A549 (cell line): ENCODE results near the gene AURKA. TPM values are rescaled to one million over a fixed set of nuclear protein-coding genes. Genes with fewer than 3 reads are reported as not detected.

ENCODE experiments used
- ATAC-seq, 2 experiments: fragments of 200-7000 bp in 1 of 2; fragments of >200 bp in 1 of 2; cut with Nextera tagmentation in 1 of 2; cut with Tn5 transposase in 1 of 2; 3 replicates each; pipeline versions ENCODE4 v1.8.0 to v1.9.1; 2018 to 2020; ENCODE audit warnings: mild to moderate bottlenecking in 1 of 2, moderate library complexity in 1 of 2
- CTCF ChIA-PET: fragments of 300-600 bp; sonication (Branson Sonifier 250); formaldehyde crosslinking; extraction: SDS; loops from one replicate; lab custom pipeline; 2021; ENCODE audit warnings: antibody characterized with exemption, inconsistent platforms; lab: Yijun Ruan, JAX
- POLR2A ChIA-PET: fragments of 350-600 bp; formaldehyde crosslinking; extraction: SDS; loops from one replicate; lab custom pipeline; 2021; ENCODE audit warnings: antibody characterized with exemption, inconsistent platforms; lab: Yijun Ruan, JAX
- DNase-seq, 2 experiments: peaks; one replicate each; pipeline versions ENCODE4 v3.0.0 to v3.0.0-alpha.2; 2011 to 2016; ENCODE audit warnings: low read depth in 1 of 2, low spot score in 1 of 2
- FAIRE-seq: peaks from 2 replicates; lab custom pipeline; 2011; peaks lifted over from hg19 to GRCh38; lab: Jason Lieb, UNC
- H3K27ac ChIP-seq, 2 experiments: fragments of >200 bp; sonication (Bioruptor Twin); formaldehyde crosslinking; 3 replicates each; pipeline ENCODE4 v1.5.1; 2016 to 2017
- H3K4me1 ChIP-seq: fragments of >200 bp; sonication (Bioruptor Twin); formaldehyde crosslinking; 3 replicates; pipeline ENCODE4 v1.6.1; 2016
- H3K4me2 ChIP-seq: fragments of >200 bp; sonication (Bioruptor Twin); formaldehyde crosslinking; 3 replicates; pipeline ENCODE4 v1.6.1; 2016
- H3K4me3 ChIP-seq: fragments of >200 bp; sonication (Bioruptor Twin); formaldehyde crosslinking; 3 replicates; pipeline ENCODE4 v1.5.1; 2016
- H3K9me3 ChIP-seq: fragments of >200 bp; sonication (Bioruptor Twin); formaldehyde crosslinking; 3 replicates; pipeline ENCODE4 v1.6.1; 2016
- ATOH8 ChIP-seq: fragments of 250-450 bp; sonication (Bioruptor Pico); IDR thresholded peaks from 2 replicates; pipeline ENCODE4 v1.5.0; 2020; ENCODE audit warnings: low read depth, mild to moderate bottlenecking, moderate library complexity
- BHLHE40 ChIP-seq: IDR thresholded peaks from 2 replicates; pipeline ENCODE4 v1.6.1; 2012; ENCODE audit warnings: low read depth, low read length, inconsistent platforms
- CBX8 ChIP-seq: fragments of 200-600 bp; sonication (generic); IDR thresholded peaks from 2 replicates; pipeline ENCODE4 v1.6.1; 2016
- CHD2 ChIP-seq: fragments of 150-350 bp; IDR thresholded peaks from 2 replicates; pipeline ENCODE4 v1.6.1; 2014; ENCODE audit warnings: low read length; ENCODE audit not compliant: partially characterized antibody
- CHD4 ChIP-seq: fragments of 200-600 bp; sonication (generic); IDR thresholded peaks from 2 replicates; pipeline ENCODE4 v1.6.1; 2016; ENCODE audit warnings: antibody characterized with exemption, mild to moderate bottlenecking, borderline replicate concordance
- EHF ChIP-seq: fragments of 250-450 bp; sonication (Bioruptor Pico); IDR thresholded peaks from 2 replicates; pipeline ENCODE4 v1.5.0; 2020; ENCODE audit warnings: mild to moderate bottlenecking
- EHMT2 ChIP-seq: fragments of 200-600 bp; sonication (generic); IDR thresholded peaks from 2 replicates; pipeline ENCODE4 v1.6.1; 2016; ENCODE audit warnings: antibody characterized with exemption, low read depth, mild to moderate bottlenecking, moderate library complexity
- EP300 ChIP-seq, 2 experiments: fragments of >200 bp; sonication (Bioruptor Twin); formaldehyde crosslinking; IDR thresholded peaks; 2 replicates in 1 of 2; 3 replicates in 1 of 2; pipeline ENCODE4 v1.6.1; 2016 to 2017
- ESRRA ChIP-seq: fragments of 150-350 bp; IDR thresholded peaks from 2 replicates; pipeline ENCODE4 v1.6.1; 2014; ENCODE audit warnings: mild to moderate bottlenecking, low read length, borderline replicate concordance
- HES2 ChIP-seq: fragments of >200 bp; sonication (Bioruptor Twin); formaldehyde crosslinking; IDR thresholded peaks from 2 replicates; pipeline ENCODE4 v1.6.1; 2016
- HOXA7 ChIP-seq: fragments of 250-450 bp; sonication (Bioruptor Pico); IDR thresholded peaks from 2 replicates; pipeline ENCODE4 v1.5.0; 2020; ENCODE audit warnings: mild to moderate bottlenecking, moderate library complexity
- JUN ChIP-seq, 2 experiments: fragments of >200 bp; sonication (Bioruptor Twin); formaldehyde crosslinking; IDR thresholded peaks; 2 replicates in 1 of 2; 3 replicates in 1 of 2; pipeline ENCODE4 v1.6.1; 2016 to 2017
- JUNB ChIP-seq: fragments of >200 bp; sonication (Bioruptor Twin); formaldehyde crosslinking; IDR thresholded peaks from 2 replicates; pipeline ENCODE4 v1.6.1; 2016
- KDM1A ChIP-seq: fragments of 200-600 bp; sonication (generic); IDR thresholded peaks from 2 replicates; pipeline ENCODE4 v1.6.1; 2016; ENCODE audit warnings: low read depth, mild to moderate bottlenecking
- KDM5A ChIP-seq: fragments of 200-600 bp; sonication (generic); IDR thresholded peaks from 2 replicates; pipeline ENCODE4 v1.6.1; 2016; ENCODE audit warnings: antibody characterized with exemption, mild to moderate bottlenecking
- MAZ ChIP-seq: fragments of 150-350 bp; IDR thresholded peaks from 2 replicates; pipeline ENCODE4 v1.6.1; 2014; ENCODE audit warnings: antibody characterized with exemption, low read depth, low read length, borderline replicate concordance
- MYC ChIP-seq: IDR thresholded peaks from 2 replicates; pipeline ENCODE4 v1.6.1; 2012; ENCODE audit warnings: mild to moderate bottlenecking, inconsistent platforms, low read length, improper control_type of control experiment, borderline replicate concordance
- NPAS2 ChIP-seq: fragments of 250-450 bp; sonication (Bioruptor Pico); IDR thresholded peaks from 2 replicates; pipeline ENCODE4 v1.8.0; 2022; ENCODE audit warnings: mild to moderate bottlenecking, moderate library complexity, borderline replicate concordance
- PBX3 ChIP-seq: IDR thresholded peaks from 2 replicates; pipeline ENCODE4 v1.6.1; 2012
- POLR2A ChIP-seq: IDR thresholded peaks from 2 replicates; pipeline ENCODE4 v1.6.1; 2012; ENCODE audit warnings: mild to moderate bottlenecking, low read length
- POLR2AphosphoS2 ChIP-seq: conservative IDR thresholded peaks from 2 replicates; pipeline ENCODE4 v1.6.1; 2012; ENCODE audit warnings: low read length, improper control_type of control experiment, inconsistent platforms
- RCOR1 ChIP-seq: fragments of 150-350 bp; IDR thresholded peaks from 2 replicates; pipeline ENCODE4 v1.6.1; 2014; ENCODE audit warnings: antibody characterized with exemption, low read length, low read depth
- TFCP2L1 ChIP-seq: fragments of 250-450 bp; sonication (Bioruptor Pico); IDR thresholded peaks from 2 replicates; pipeline ENCODE4 v1.5.0; 2021; ENCODE audit warnings: mild to moderate bottlenecking
- ZC3H11A ChIP-seq: fragments of 450-650 bp; IDR thresholded peaks from 2 replicates; pipeline ENCODE4 v1.6.1; 2014; ENCODE audit warnings: antibody characterized with exemption, mild to moderate bottlenecking
- ZSCAN20 ChIP-seq: fragments of 250-450 bp; sonication (Bioruptor Pico); IDR thresholded peaks from 2 replicates; pipeline ENCODE4 v1.8.0; 2022; ENCODE audit warnings: mild to moderate bottlenecking, moderate library complexity
- WGBS: methylation state at CpG from one replicate; pipeline ENCODE4 v1.1.6; 2017; ENCODE audit errors: missing lambda C conversion rate; 5-methylcytosine and 5-hydroxymethylcytosine counted together
- polyA plus RNA-seq, 4 experiments: library from polyadenylated mRNA; depleted of rRNA in 3 of 4; stranded (reverse); fragments of >200 nt; fragmentation: RNase III in 1 of 4; extraction: RNeasy Plus Mini Kit Qiagen cat#74134 plus additional on column Dnase treatment in 1 of 4; gene quantifications; 2 replicates in 3 of 4; 3 replicates in 1 of 4; pipeline ENCODE4 v1.2.3, GENCODE V29; 2011 to 2017
- TF ChIP-seq, protein P1 (sequence below): IDR thresholded peaks from 2 replicates; pipeline ENCODE4 v1.6.1; 2012
- TF ChIP-seq, protein P2 (sequence below): fragments of >200 bp; sonication (Bioruptor Twin); formaldehyde crosslinking; IDR thresholded peaks from 3 replicates; pipeline ENCODE4 v1.6.1; 2016
- TF ChIP-seq, protein P3 (sequence below): fragments of 450-650 bp; IDR thresholded peaks from 2 replicates; pipeline ENCODE4 v1.6.1; 2014; ENCODE audit warnings: antibody characterized with exemption

The AURKA gene
- polyA plus RNA-seq, 2 of the 4 experiments (the other 2 are of a cell fraction) = 117 to 123 TPM

- TF ChIP-seq JUNB (no peak), CBX8 (no peak), POLR2A (no peak), PBX3 (no peak), HES2 (no peak), HOXA7 (CRISPR knock-in tag) (no peak), ZSCAN20 (CRISPR knock-in tag) (no peak), CHD4 (no peak), ZC3H11A (no peak), NPAS2 (CRISPR knock-in tag) (no peak), CHD2 (no peak), EP300 (IDR thresholded peaks at IDR 0.05) (no peak), ESRRA (no peak), ATOH8 (CRISPR knock-in tag) (no peak), RCOR1 (no peak), MYC (no peak), POLR2AphosphoS2 (no peak), KDM1A (no peak)
- TF ChIP-seq, protein P1, sequence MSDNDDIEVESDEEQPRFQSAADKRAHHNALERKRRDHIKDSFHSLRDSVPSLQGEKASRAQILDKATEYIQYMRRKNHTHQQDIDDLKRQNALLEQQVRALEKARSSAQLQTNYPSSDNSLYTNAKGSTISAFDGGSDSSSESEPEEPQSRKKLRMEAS = no peak
- TF ChIP-seq, protein P2, sequence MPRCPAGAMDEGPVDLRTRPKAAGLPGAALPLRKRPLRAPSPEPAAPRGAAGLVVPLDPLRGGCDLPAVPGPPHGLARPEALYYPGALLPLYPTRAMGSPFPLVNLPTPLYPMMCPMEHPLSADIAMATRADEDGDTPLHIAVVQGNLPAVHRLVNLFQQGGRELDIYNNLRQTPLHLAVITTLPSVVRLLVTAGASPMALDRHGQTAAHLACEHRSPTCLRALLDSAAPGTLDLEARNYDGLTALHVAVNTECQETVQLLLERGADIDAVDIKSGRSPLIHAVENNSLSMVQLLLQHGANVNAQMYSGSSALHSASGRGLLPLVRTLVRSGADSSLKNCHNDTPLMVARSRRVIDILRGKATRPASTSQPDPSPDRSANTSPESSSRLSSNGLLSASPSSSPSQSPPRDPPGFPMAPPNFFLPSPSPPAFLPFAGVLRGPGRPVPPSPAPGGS = no peak
- ChIA-PET CTCF (no interaction called here), POLR2A (no interaction called here)
- WGBS = 65% methylated on average over 4 of the region's 4 CpGs
- FAIRE-seq (no peak), ATAC-seq (no peak), DNase-seq (no peak)
- Histone ChIP-seq H3K27ac (no peak overlapping the region), H3K4me1 (no peaks in the 10 kb centered on the region), H3K4me3 (no peak overlapping the region), H3K9me3 (no peaks in the 10 kb centered on the region), H3K4me2 (no peak overlapping the region)
These were observed 48.5 kb upstream of the AURKA start for GRCh38 chr20:56440346-56441007.

DNA sequence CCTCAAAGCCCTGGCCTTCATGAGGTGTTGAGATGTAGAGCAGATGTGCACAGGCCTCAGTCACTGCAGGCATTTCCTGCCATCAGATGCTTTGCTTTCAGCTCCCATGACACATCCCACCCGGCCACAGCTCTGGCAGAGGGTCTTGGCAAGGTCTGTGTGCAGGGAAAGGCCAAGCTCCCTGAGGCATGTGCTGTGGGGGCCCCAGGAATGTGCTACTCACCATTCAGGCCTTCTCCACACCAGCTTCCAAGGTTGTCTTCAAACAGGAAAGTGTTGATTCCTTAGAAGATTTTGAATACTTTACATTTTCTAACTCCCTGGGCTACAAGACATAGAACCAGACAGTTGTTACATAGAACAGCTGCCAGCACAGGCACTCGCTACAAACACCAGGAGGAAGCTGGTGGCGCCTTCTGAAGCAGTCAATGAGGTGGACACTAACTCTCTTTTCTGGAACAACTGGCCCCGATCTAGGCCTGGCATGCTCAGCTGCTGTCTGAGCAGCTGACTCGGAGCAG lies 47.8 kb upstream of the AURKA start:
- H3K4me2 ChIP-seq = no peak overlapping the region
- CTCF ChIA-PET = no interaction called here
- no peaks in the 10 kb centered on the region for H3K9me3 ChIP-seq
- no peak for FAIRE-seq
- TF ChIP-seq EHMT2 (no peak), KDM5A (no peak), BHLHE40 (no peak), EHF (CRISPR knock-in tag) (no peak), TFCP2L1 (CRISPR knock-in tag) (no peak), JUN (IDR thresholded peaks at IDR 0.05) (no peak), MAZ (no peak), PBX3 (no peak)
- TF ChIP-seq, protein P3, sequence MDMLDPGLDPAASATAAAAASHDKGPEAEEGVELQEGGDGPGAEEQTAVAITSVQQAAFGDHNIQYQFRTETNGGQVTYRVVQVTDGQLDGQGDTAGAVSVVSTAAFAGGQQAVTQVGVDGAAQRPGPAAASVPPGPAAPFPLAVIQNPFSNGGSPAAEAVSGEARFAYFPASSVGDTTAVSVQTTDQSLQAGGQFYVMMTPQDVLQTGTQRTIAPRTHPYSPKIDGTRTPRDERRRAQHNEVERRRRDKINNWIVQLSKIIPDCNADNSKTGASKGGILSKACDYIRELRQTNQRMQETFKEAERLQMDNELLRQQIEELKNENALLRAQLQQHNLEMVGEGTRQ = no peak
- TF ChIP-seq, all 56 proteins: peak for 0
- DNase-seq = no peak
- no peak overlapping the region for H3K4me3 ChIP-seq
- POLR2A ChIA-PET = no interaction called here
- ATAC-seq = no peak
- no peak overlapping the region for H3K27ac ChIP-seq
- 63% methylated on average over 5 of the region's 5 CpGs for WGBS
- H3K4me1 ChIP-seq = no peaks in the 10 kb centered on the region
